Lung (tissue), 12 donors: ENCODE results near the gene SERPIND1. TPM values are rescaled to one million over a fixed set of nuclear protein-coding genes. Genes with fewer than 3 reads are reported as not detected.

Experiments
- ATAC-seq: fragments of 200-7000 bp; cut with Tn5 transposase; one replicate; pipeline ENCODE4 v1.9.1; 2020; ENCODE audit warnings: moderate number of reproducible peaks; ENCODE audit not compliant: insufficient read depth, low FRiP score
- DNase-seq, 3 donors: peaks; one replicate each; pipeline ENCODE4 v3.0.0-alpha.2; 2013 to 2017
- H3K27ac ChIP-seq, 2 donors: one replicate each; pipeline ENCODE4 v1.5.1; 2013; ENCODE audit warnings: mild to moderate bottlenecking in 2 of 2, moderate library complexity in 2 of 2, control low read depth in 1 of 2, inconsistent platforms in 1 of 2, low read depth in 1 of 2, low read length in 1 of 2
- H3K27me3 ChIP-seq, 3 donors: one replicate each; pipeline ENCODE4 v1.5.1; 2013; ENCODE audit warnings: low read length in 2 of 3; ENCODE audit not compliant: control insufficient read depth in 3 of 3, insufficient read depth in 3 of 3
- H3K36me3 ChIP-seq, 4 donors: one replicate each; pipeline ENCODE4 v1.5.1; 2013; ENCODE audit warnings: low read length in 4 of 4, mild to moderate bottlenecking in 1 of 4, moderate library complexity in 1 of 4; ENCODE audit not compliant: control insufficient read depth in 4 of 4, insufficient read depth in 4 of 4
- H3K4me1 ChIP-seq, 5 donors: one replicate each; pipeline ENCODE4 v1.5.1; 2013; ENCODE audit warnings: low read length in 5 of 5, mild to moderate bottlenecking in 2 of 5, moderate library complexity in 1 of 5; ENCODE audit not compliant: control insufficient read depth in 5 of 5, insufficient read depth in 5 of 5
- H3K4me3 ChIP-seq: one replicate; pipeline ENCODE4 v1.5.1; 2013; ENCODE audit warnings: mild to moderate bottlenecking, control low read depth, moderate library complexity
- H3K9ac ChIP-seq, 2 donors: one replicate each; pipeline ENCODE4 v1.5.1; 2013; ENCODE audit warnings: low read length in 2 of 2, control low read depth in 1 of 2; ENCODE audit not compliant: insufficient read depth in 1 of 2
- H3K9me3 ChIP-seq, 4 donors: one replicate each; pipeline ENCODE4 v1.5.1; 2013; ENCODE audit warnings: low read length in 3 of 4, mild to moderate bottlenecking in 1 of 4, moderate library complexity in 1 of 4; ENCODE audit not compliant: control insufficient read depth in 4 of 4, insufficient read depth in 3 of 4
- WGBS, 2 donors: extraction: QIAGEN DNeasy Blood & Tissue Kit; methylation state at CpG; one replicate each; pipeline ENCODE4 v1.1.7; 2013; 5-methylcytosine and 5-hydroxymethylcytosine counted together
- polyA plus RNA-seq, 2 donors: library from polyadenylated mRNA; stranded (reverse); fragments of 200-250 nt; gene quantifications; one replicate each; pipeline ENCODE4 v1.2.1, GENCODE V29; 2013
- total RNA-seq, 2 donors: library from RNA; depleted of rRNA in 1 of 2; stranded (reverse); fragments of >200 nt in 1 of 2; gene quantifications; one replicate each; pipeline ENCODE4 v1.2.1, GENCODE V29; 2014 to 2021
- TF ChIP-seq, protein P1 (sequence below): IDR thresholded peaks from 2 replicates; pipeline ENCODE4 v1.5.1; 2012; ENCODE audit warnings: mild to moderate bottlenecking; ENCODE audit errors: control extremely low read depth, extremely low read depth
- donor health status: control.
- donor health status: control.
- donor health status: Bipolar disorder and iron deficiency.
- donor health status: healthy.
- donor health status: DM: yes; HTN: yes; CAD: no.

The SERPIND1 gene
- total and polyA plus RNA-seq, 4 donors, result 0.02 to 2.0 (median 0.75) TPM

DNA sequence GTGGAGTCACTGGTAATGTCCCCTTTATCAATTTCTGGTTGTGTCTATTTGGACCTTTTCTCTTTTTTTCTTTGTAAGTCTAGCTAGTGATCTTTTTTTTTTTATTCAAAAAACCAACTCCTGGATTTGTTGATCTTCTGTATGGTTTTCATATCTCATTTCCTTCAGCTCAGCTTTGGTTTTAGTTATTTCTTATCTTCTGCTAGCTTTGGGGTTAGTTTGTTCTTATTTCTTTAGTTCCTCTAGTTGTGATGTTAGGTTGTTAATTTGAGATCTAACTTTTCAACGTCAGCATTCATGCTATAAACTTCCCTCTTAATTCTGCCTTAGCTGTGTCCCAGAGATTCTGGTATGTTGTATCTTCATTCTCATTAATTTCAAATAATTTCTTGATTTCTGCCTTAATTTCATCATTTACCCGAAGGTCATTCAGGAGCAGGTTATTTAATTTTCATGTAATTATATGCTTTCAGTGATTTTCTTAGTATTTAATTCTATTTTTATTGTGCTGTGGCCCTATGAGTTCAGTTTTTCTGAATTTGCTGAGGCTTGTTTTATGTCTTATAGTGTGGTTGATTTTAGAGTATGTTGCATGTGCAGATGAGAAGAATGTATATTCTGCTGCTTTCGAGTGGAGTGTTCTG, 55.7 kb downstream of the SERPIND1 start:
- no peak for ATAC-seq
- Histone ChIP-seq H3K36me3 (peaks cover 14 to 27% (median 23%) of the 10 kb centered on the region in 4 donors), H3K9me3 (no peaks in the 10 kb centered on the region), H3K27ac (no peak overlapping the region), H3K4me3 (no peak overlapping the region), H3K4me1 (no peaks in the 10 kb centered on the region), H3K9ac (no peak overlapping the region), H3K27me3 (no peaks in the 10 kb centered on the region)
- 87 to 92% methylated on average over 3 of the region's 3 CpGs for WGBS, 2 donors
- DNase-seq, result no peak
- TF ChIP-seq, protein P1, sequence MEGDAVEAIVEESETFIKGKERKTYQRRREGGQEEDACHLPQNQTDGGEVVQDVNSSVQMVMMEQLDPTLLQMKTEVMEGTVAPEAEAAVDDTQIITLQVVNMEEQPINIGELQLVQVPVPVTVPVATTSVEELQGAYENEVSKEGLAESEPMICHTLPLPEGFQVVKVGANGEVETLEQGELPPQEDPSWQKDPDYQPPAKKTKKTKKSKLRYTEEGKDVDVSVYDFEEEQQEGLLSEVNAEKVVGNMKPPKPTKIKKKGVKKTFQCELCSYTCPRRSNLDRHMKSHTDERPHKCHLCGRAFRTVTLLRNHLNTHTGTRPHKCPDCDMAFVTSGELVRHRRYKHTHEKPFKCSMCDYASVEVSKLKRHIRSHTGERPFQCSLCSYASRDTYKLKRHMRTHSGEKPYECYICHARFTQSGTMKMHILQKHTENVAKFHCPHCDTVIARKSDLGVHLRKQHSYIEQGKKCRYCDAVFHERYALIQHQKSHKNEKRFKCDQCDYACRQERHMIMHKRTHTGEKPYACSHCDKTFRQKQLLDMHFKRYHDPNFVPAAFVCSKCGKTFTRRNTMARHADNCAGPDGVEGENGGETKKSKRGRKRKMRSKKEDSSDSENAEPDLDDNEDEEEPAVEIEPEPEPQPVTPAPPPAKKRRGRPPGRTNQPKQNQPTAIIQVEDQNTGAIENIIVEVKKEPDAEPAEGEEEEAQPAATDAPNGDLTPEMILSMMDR, result no peak

DNA sequence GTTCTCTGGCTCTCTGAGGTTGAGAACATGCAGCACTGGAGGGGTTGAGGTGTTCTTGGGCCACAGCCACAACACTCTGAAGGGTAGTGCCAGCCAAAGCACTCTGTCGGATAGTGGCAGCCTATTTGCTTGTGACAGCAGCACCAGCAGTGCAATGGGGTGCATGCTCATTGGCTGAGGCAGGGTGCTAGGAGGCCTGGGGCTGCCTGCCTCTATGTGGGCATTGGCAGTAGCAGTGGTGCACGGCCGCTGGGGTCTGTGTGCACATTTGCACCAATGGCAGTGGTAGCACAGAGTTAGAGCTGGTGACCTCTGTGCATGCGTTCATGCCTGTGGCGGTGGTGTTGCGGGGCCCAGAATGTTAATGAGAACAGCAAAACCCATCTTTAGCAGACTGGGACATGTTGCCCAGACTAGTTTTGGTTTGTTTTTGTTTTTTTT, 59.3 kb downstream of the SERPIND1 start:
- no peaks in the 10 kb centered on the region for H3K9me3 ChIP-seq
- DNase-seq (no peak), ATAC-seq (no peak)
- H3K9ac ChIP-seq, result no peak overlapping the region
- H3K36me3 ChIP-seq, result peaks cover 14 to 27% (median 22%) of the 10 kb centered on the region in 4 donors
- no peak overlapping the region for H3K4me3 ChIP-seq
- no peak overlapping the region for H3K27ac ChIP-seq
- H3K4me1 ChIP-seq, result no peaks in the 10 kb centered on the region
- WGBS, 2 donors, result 95 to 97% methylated on average over 6 of the region's 6 CpGs
- TF ChIP-seq, protein P1, result no peak
- no peaks in the 10 kb centered on the region for H3K27me3 ChIP-seq

DNA sequence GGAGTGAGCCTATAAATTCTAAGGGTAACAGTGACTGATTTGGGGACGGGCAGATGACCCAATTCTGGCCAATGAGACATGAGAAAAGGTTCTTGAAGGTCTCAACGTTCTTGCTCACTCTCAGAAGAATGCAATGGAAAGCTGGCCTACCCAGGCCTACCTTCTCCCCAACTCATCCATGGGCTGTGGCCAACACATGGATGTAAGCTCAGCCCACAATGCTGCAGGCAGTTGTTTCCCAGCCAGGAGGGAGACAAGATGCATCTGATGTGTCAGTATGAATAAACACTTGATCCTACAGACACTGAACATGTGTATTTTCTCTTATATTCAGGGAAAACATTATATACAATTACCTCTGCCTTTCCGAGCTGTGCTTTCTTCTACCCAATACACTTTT, 60.3 kb downstream of the SERPIND1 start:
- TF ChIP-seq, protein P1, result no peak
- H3K9ac ChIP-seq, result no peak overlapping the region
- DNase-seq (no peak), ATAC-seq (no peak)
- whole genome bisulfite sequencing, 2 donors, result 94 to 98% methylated on average over 3 of the region's 3 CpGs
- H3K27ac ChIP-seq, result no peak overlapping the region
- H3K4me3 ChIP-seq, result no peak overlapping the region
- peaks cover 14 to 27% (median 22%) of the 10 kb centered on the region in 4 donors for H3K36me3 ChIP-seq
- H3K4me1 ChIP-seq, result no peaks in the 10 kb centered on the region
- no peaks in the 10 kb centered on the region for H3K27me3 ChIP-seq
- H3K9me3 ChIP-seq, result no peaks in the 10 kb centered on the region

DNA sequence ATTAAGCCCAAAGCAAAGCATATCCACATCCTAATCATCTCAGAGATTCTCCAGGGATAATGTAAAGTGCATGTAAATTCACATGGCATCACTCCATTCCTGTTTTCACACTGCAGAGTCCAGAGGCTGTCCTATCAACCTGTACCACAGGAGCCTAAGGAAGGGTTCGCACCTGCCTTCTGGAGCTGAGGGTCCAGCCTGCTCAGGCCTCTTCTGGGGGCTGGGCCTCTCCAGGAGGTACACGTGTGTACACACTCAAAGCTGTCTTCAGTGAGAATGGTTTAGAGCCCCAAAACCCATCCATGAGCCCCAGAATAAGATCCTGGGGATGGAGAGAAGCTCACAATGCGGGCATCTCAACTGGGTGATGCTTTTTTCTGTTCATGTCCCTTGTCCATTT, 60.8 kb downstream of the SERPIND1 start:
- Histone ChIP-seq H3K9me3 (no peaks in the 10 kb centered on the region), H3K4me3 (no peak overlapping the region), H3K36me3 (peaks cover 14 to 27% (median 22%) of the 10 kb centered on the region in 4 donors), H3K4me1 (no peaks in the 10 kb centered on the region), H3K27ac (no peak overlapping the region), H3K9ac (no peak overlapping the region), H3K27me3 (no peaks in the 10 kb centered on the region)
- WGBS, 2 donors, result 97 to 100% methylated on average over 3 of the region's 3 CpGs
- DNase-seq, result no peak
- TF ChIP-seq, protein P1, result no peak
- ATAC-seq, result no peak
